HG02884 (cell line): Measurements from ENCODE around the gene FAAP100.

Experiments
- ATAC-seq: cut with Tn5 transposase; IDR thresholded peaks from one replicate; pipeline ENCODE4 v1.9.1; 2021; ENCODE audit warnings: mild to moderate bottlenecking, moderate library complexity; ENCODE audit not compliant: unreplicated experiment

FAAP100 gene

GRCh38 chr17:81491761-81492160, 60.4 kb downstream of the FAAP100 start:
- no peak for ATAC-seq

GRCh38 chr17:81491181-81491581, 61.0 kb downstream of the FAAP100 start:
- ATAC-seq, result no peak

DNA sequence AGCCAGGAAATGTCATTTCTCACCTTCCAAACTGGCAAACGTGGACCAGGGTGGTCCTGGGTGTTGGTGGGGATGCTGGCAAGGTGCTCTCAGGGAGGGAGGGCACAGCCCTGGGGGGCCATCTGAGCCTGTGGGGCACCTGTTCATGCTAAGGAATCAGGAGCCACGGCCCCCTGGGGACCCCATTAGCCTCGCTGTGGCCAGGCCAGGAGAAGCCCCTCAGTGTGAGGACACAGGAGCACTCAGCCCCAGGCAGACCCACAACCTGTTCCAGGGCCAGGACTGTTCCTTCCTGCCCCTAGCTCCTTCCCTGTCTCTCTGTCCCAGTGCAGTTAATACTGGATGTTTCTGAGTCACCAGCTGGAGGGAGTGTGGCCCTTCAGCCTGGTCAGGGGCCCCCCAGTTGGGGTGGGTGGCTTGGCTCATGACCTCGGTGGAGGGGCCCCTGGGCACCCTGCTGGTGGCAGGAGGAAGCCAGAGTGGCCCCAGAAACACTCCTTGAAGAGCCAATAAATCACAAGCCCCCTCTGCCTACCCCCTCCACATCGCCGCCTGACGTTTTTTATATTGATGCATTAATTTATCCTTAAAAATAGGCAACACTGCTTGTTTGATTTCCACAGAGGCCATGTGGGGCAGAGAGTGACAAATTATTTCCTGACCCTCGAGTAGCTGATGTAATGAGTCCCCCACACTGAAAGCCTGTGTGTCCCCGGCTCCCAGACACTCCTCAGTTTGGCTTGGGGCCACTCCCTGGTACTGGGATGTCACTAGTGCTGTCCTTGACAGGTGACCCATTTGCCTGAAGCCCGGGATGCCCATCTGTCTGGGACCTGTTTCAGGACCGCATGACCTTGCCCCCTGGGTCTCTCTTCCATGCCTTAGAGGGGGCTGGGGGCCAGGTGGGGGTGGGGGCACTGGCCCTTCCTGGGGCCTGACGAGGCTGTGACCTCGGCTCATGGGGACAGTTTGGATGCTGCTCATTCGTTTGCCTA, 61.9 kb downstream of the FAAP100 start:
- no peak for ATAC-seq
